ENCODE results near the gene DEUP1. TPM values are rescaled to one million over a fixed set of nuclear protein-coding genes. Genes with fewer than 3 reads are reported as not detected.
"Not testable (repeated sequence)": the region's sequence is repeated elsewhere in the genome, so short reads cannot be mapped to it uniquely, and the experiment has no call there.

The DEUP1 gene
- total and polyA plus RNA-seq, 2 donors = 0.16 TPM; not detected in 1

DNA sequence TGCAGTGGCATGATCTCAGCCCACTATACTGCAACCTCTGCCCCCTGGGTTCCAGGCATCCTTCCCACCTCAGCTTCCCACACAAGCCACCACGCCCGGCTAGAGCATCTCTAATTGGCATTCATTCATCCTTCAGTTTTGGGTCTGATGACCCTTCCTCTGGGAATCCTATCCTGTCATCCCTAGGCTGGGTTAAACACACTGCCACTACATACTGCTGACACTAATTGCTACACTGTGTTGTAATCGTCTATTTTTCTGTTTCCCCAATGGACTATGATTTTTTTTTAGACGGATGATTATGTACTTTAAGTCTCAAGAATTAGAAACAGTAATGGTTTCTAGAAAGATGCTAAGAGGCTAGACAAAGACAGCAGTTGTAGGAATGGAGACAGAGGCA, 62.8 kb downstream of the DEUP1 start:
- Histone ChIP-seq H3K4me1 (ENCODE audit: insufficient read depth) (no peaks in the 10 kb centered on the region), H3K27ac (ENCODE audit: low read depth) (no peak overlapping the region), H3K36me3 (ENCODE audit: insufficient read depth) (no peaks in the 10 kb centered on the region), H3K4me3 (ENCODE audit: low read depth, low read length) (no peak overlapping the region)
- WGBS = 51% methylated on average over 4 of the region's 4 CpGs
- no peak for DNase-seq (ENCODE audit: extremely low spot score)

DNA sequence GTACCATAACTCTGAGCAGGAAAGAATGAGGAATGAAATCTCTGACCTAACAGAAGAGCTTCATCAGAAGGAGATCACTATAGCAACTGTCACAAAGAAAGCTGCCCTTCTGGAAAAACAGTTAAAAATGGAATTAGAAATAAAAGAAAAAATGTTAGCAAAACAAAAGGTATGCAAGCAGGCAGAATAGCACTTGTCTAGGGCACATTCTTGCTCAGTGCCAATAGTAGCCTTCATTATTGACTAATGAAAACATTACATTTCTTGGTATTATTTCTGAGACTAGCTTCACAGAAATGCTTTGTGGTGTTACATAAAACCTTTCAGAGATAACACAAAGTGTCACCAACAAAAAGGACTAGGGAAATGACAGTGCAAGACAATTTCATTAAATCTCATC, 63.9 kb downstream of the DEUP1 start:
- Histone ChIP-seq H3K4me1 (ENCODE audit: insufficient read depth) (no peaks in the 10 kb centered on the region), H3K27ac (ENCODE audit: low read depth) (no peak overlapping the region), H3K36me3 (ENCODE audit: insufficient read depth) (no peaks in the 10 kb centered on the region), H3K4me3 (ENCODE audit: low read depth, low read length) (no peak overlapping the region)
- no peak for DNase-seq (ENCODE audit: extremely low spot score)

DNA sequence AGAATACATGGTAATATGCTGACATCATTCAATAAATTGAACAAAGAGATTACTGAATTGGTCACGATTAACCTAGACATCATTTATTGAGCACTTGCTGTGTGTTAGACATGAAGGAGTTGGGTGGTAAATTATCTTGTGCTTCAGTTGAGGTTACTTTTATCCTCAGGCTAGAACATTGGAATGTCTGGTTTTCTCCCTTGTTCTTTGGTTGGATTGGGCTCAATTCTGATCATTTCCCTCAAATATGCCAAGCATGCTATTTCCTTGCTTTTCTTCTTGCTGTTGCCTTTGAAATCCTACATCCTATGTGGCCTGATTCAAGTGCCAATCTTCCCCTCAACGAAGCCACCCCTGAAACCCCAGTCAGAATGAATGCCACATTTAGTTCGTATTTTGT, 65.8 kb downstream of the DEUP1 start:
- no peak overlapping the region for H3K27ac ChIP-seq (ENCODE audit: low read depth)
- DNase-seq (ENCODE audit: extremely low spot score) = no peak
- no peaks in the 10 kb centered on the region for H3K36me3 ChIP-seq (ENCODE audit: insufficient read depth)
- WGBS = 82% methylated on average over 3 of the region's 3 CpGs
- no peaks in the 10 kb centered on the region for H3K4me1 ChIP-seq (ENCODE audit: insufficient read depth)
- no peak overlapping the region for H3K4me3 ChIP-seq (ENCODE audit: low read depth, low read length)

DNA sequence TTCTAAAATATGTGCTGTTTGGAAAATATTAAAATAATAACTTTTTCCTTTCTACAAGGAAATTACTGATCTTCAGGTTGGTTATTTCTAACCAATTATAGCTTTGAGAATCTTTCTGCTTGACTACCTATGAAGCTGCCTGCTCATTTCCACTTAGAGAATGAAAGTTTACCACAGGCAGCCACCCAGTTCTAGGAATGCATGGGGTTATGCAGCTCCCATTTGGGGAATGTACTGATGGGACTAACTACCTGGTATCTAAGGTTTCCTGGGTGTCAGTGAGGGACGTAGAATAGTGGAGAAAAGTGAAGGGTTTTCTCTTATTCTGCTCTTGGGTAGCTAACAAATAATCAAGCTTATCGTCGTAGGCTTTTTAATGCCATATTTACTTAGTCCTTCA, 73.4 kb downstream of the DEUP1 start:
- no peaks in the 10 kb centered on the region for H3K4me1 ChIP-seq (ENCODE audit: insufficient read depth)
- DNase-seq (ENCODE audit: extremely low spot score) = no peak
- H3K27ac ChIP-seq (ENCODE audit: low read depth) = no peak overlapping the region
- 84% methylated on average over 3 of the region's 3 CpGs for WGBS
- H3K4me3 ChIP-seq (ENCODE audit: low read depth, low read length) = no peak overlapping the region
- H3K36me3 ChIP-seq (ENCODE audit: insufficient read depth) = no peaks in the 10 kb centered on the region

DNA sequence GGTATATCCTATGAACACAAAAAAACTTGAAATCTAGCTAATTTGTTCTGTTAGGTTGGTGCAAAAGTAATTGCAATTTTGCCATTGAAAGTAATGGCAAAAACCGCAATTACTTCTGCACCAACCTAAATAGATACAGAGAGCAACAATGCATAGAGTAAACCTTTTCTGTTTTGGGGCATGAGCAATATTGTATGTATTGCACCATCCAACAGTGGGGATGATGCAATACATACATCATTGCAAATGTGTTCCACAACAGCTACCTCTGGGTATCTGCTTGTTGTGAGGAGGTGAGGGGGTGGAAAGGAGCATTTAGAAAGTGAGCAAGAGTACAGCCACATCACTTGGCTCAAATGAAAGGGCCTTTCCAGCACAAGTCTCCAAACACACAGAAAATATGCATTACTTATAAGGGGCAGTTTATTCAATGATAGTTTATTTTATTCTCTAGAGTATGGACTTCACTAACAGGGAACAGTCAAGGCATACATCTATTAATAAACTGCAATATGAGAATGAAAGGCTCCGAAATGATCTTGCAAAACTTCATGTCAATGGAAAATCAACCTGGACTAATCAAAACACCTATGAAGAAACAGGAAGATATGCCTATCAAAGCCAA, 77.3 kb downstream of the DEUP1 start:
- no peak for DNase-seq (ENCODE audit: extremely low spot score)
- Histone ChIP-seq H3K4me3 (ENCODE audit: low read depth, low read length) (no peak overlapping the region), H3K27ac (ENCODE audit: low read depth) (no peak overlapping the region), H3K36me3 (ENCODE audit: insufficient read depth) (no peaks in the 10 kb centered on the region), H3K4me1 (ENCODE audit: insufficient read depth) (no peaks in the 10 kb centered on the region)
- 92% methylated on average over 2 of the region's 2 CpGs for WGBS

DNA sequence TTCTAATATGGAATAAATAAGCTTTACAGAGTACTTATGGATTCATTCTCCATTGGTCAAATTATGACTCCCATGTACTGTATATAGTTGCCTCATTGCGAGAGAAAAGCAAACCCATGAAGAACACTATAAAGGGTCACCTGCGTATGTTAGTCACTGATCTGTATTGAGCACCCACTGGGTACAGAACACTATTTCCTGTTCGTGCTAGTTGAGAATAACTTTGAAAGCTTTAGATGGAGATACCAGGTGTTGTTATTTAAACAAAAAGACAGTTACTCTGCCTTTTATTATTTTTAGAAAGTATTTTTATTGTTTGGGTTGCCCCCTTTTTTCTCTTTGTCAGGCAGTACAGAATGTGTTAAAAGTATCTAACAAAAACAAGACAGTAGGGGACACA, 79.9 kb downstream of the DEUP1 start:
- Histone ChIP-seq H3K4me1 (ENCODE audit: insufficient read depth) (no peaks in the 10 kb centered on the region), H3K4me3 (ENCODE audit: low read depth, low read length) (no peak overlapping the region), H3K27ac (ENCODE audit: low read depth) (no peak overlapping the region), H3K36me3 (ENCODE audit: insufficient read depth) (no peaks in the 10 kb centered on the region)
- 71% methylated on average over 3 of the region's 3 CpGs for WGBS
- DNase-seq (ENCODE audit: extremely low spot score) = no peak

DNA sequence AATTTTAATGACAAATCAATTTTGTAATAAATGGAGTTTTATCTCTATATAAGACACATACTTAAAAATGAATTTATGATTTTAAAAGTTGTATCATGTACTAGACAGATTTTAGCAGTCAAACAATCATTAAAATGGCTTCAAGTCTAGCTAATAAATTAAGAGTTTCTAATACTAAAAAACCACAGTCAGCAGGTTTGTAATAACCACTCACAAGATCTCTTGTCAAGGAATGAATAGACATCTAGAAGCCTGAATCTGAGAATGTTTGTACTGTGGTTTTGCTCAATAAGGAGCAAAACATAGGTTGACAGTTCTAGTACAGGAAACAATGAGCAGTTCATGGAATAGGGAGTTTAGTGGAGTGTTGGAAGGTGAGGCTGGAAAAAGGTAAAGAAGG, 81.2 kb downstream of the DEUP1 start:
- Histone ChIP-seq H3K36me3 (ENCODE audit: insufficient read depth) (no peaks in the 10 kb centered on the region), H3K4me3 (ENCODE audit: low read depth, low read length) (no peak overlapping the region), H3K27ac (ENCODE audit: low read depth) (no peak overlapping the region), H3K4me1 (ENCODE audit: insufficient read depth) (no peaks in the 10 kb centered on the region)
- no peak for DNase-seq (ENCODE audit: extremely low spot score)

DNA sequence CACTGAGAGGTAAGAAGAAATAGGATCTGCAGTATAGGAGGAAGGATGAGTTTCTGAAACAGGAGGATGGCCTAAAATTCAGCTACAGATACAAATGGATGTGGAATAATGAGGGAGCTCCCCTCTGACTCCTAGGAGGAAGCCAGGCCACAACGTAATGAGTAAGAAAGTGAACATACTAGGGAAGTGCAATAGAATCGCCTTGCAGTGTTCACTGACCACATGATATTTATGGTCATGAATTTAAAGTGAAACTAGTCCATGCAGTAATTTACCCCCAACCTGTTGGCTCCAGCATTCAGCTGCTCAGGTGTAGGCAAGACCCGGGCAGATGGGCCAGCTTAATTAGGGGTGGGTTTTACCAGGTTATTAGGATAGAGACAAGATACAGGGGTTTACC, 101.7 kb downstream of the DEUP1 start:
- WGBS = 81% methylated on average over 3 of the region's 3 CpGs
- Histone ChIP-seq H3K4me1 (ENCODE audit: insufficient read depth) (no peaks in the 10 kb centered on the region), H3K27ac (ENCODE audit: low read depth) (no peak overlapping the region), H3K4me3 (ENCODE audit: low read depth, low read length) (no peak overlapping the region), H3K36me3 (ENCODE audit: insufficient read depth) (no peaks in the 10 kb centered on the region)
- DNase-seq (ENCODE audit: extremely low spot score) = no peak

DNA sequence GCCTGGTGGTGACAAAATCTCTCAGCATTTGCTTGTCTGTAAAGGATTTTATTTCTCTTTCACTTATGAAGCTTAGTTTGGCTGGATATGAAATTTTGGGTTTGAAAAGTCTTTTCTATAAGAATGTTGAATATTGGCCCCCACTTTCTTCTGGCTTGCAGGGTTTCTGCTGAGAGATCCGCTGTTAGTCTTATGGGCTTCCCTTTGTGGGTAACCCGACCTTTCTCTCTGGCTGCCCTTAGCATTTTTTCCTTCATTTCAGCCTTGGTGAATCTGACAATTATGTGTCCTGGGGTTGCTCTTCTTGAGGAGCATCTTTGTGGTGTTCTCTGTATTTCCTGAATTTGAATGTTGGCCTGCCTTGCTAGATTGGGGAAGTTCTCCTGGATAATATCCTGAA, 112.7 kb downstream of the DEUP1 start:
- H3K4me3 ChIP-seq (ENCODE audit: low read depth, low read length); H3K27ac ChIP-seq (ENCODE audit: low read depth); DNase-seq (ENCODE audit: extremely low spot score); H3K36me3 ChIP-seq (ENCODE audit: insufficient read depth); H3K4me1 ChIP-seq (ENCODE audit: insufficient read depth): not testable (repeated sequence)
- 93% methylated on average over 2 of the region's 2 CpGs for WGBS

DNA sequence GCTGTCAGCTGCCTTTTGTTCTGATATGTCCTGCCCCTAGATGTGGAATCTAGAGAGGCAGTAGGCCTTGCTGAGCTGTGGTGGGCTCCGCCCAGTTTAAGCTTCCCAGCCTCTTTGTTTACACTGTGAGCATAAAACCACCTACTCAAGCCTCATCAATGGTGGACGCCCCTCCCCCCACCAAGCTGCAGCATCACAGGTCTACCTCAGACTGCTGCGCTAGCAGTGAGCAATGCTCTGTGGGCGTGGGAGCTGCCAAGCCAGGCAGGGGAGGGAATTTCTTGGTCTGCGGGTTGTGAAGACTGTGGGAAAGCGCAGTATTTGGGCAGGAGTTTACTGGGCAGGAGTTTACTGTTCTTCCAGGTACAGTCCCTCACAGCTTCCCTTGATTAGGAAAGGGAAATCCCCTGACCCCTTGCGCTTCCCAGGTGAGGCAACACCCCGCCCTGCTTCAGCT, 114.1 kb downstream of the DEUP1 start:
- Histone ChIP-seq H3K36me3 (ENCODE audit: insufficient read depth) (no peaks in the 10 kb centered on the region), H3K4me3 (ENCODE audit: low read depth, low read length) (no peak overlapping the region), H3K27ac (ENCODE audit: low read depth) (no peak overlapping the region), H3K4me1 (ENCODE audit: insufficient read depth) (no peaks in the 10 kb centered on the region)
- WGBS = 72% methylated on average over 8 of the region's 8 CpGs
- DNase-seq (ENCODE audit: extremely low spot score) = peak; percentile 13

DNA sequence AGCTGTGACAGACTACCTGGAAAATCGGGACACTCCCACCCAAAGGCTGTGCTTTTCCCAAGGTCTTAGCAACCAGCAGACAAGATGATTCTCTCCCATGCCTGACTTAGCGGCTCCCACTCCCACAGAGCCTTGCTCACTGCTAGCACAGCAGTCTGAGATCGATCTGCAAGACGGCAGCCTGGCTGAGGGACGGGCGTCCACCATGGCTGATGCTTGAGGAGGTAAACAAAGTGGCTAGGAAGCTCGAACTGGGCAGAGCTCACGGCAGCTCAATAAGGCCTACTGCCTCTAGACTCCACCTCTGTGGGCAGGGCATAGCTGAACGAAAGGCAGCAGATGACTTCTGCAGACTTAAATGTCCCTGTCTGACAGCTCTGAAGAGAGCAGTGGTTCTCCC, 127.7 kb downstream of the DEUP1 start:
- no peak overlapping the region for H3K27ac ChIP-seq (ENCODE audit: low read depth)
- no peak for DNase-seq (ENCODE audit: extremely low spot score)
- H3K4me1 ChIP-seq (ENCODE audit: insufficient read depth) = no peaks in the 10 kb centered on the region
- WGBS = 90% methylated on average over 9 of the region's 9 CpGs
- H3K4me3 ChIP-seq (ENCODE audit: low read depth, low read length) = no peak overlapping the region
- H3K36me3 ChIP-seq (ENCODE audit: insufficient read depth) = no peaks in the 10 kb centered on the region

DNA sequence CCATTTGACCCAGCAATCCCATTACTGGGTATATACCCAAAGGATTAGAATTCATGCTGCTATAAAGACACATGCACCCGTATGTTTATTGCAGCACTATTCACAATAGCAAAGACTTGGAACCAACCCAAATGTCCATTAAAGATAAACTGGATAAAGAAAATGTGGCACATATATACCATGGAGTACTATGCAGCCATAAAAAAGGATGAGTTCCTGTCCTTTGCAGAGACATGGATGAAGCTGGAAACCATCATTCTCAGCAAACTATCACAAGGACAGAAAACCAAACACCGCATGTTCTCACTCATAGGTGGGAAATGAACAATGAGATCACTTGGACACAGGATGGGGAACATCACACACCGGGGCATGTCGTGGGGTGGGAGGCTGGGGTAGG, 133.1 kb downstream of the DEUP1 start:
- H3K4me3 ChIP-seq (ENCODE audit: low read depth, low read length); H3K27ac ChIP-seq (ENCODE audit: low read depth); DNase-seq (ENCODE audit: extremely low spot score); H3K4me1 ChIP-seq (ENCODE audit: insufficient read depth); H3K36me3 ChIP-seq (ENCODE audit: insufficient read depth): not testable (repeated sequence)
- 96% methylated on average over 4 of the region's 4 CpGs for WGBS

DNA sequence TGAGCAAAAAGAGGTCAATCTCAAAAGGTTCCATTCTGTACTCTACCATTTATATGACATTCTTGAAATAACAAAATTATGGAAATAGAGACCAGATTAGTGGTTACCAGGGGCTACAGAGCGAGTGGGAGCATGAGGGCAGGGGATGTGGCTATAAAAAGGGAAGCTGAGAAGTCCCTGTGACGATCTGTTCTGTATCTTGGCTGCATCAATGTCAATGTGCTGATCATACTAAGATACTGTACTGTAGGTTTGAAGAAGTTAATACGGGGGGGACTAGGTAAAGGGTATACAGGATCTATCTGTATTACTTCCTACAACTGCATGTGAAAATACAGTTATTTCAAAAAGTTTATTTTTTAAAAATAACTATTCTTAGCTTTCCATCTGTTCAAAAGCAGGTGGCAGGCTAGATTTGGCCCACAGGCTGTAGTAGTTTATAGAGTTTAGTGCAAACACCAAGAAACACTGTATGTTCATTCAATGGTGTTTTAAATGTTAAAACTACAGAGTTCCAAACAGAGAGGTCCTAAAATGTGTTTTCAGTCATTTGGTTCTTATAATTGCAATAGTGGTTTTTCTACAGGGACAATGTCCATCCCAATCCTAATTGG, 134.5 kb downstream of the DEUP1 start:
- H3K27ac ChIP-seq (ENCODE audit: low read depth) = no peak overlapping the region
- H3K4me3 ChIP-seq (ENCODE audit: low read depth, low read length) = no peak overlapping the region
- H3K36me3 ChIP-seq (ENCODE audit: insufficient read depth) = no peaks in the 10 kb centered on the region
- H3K4me1 ChIP-seq (ENCODE audit: insufficient read depth) = no peaks in the 10 kb centered on the region
- DNase-seq (ENCODE audit: extremely low spot score) = no peak
- 46% methylated on average over 3 of the region's 3 CpGs for WGBS

DNA sequence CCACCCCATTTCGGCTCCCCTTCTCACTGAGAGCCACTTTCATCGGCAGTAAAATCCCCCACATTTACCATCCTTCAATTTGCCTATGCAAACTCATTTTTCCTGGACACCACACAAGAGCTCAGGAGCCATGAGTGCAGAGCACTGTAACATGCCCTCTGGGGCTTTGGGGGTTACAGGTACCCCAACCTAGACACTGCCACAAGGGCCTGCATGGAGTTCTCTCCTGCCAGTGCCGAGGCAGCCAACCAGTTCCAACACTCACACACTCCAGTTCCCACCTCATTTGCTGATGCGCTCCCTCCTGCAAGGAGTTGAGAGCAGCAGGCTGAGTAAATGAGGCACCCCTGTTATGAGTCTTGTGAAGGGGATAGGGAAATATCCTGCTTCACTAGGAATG, 136.5 kb downstream of the DEUP1 start:
- WGBS = 93% methylated on average over 4 of the region's 4 CpGs
- Histone ChIP-seq H3K4me1 (ENCODE audit: insufficient read depth) (no peaks in the 10 kb centered on the region), H3K36me3 (ENCODE audit: insufficient read depth) (no peaks in the 10 kb centered on the region), H3K4me3 (ENCODE audit: low read depth, low read length) (no peak overlapping the region), H3K27ac (ENCODE audit: low read depth) (no peak overlapping the region)
- DNase-seq (ENCODE audit: extremely low spot score) = no peak

DNA sequence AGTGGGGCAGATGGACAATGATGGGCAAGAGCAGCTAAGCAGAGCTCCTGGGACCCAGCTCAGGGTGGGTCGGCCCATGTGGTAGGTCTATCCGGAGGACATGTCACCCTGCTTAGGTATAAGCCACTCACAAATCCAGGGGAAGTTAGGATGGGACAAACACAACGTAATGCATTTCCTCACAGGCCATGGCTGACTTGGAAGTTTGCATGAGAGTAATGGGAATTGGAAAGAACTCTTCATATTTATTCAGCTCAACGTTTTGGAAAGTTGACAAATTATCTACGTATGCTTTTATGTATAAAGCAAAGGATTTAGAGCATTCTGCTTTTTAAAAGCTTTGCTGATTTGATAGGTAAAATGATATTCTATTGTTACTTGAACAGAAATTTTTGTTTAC, 137.7 kb downstream of the DEUP1 start:
- no peak for DNase-seq (ENCODE audit: extremely low spot score)
- no peak overlapping the region for H3K4me3 ChIP-seq (ENCODE audit: low read depth, low read length)
- no peak overlapping the region for H3K27ac ChIP-seq (ENCODE audit: low read depth)
- WGBS = 56% methylated on average over 5 of the region's 5 CpGs
- no peaks in the 10 kb centered on the region for H3K4me1 ChIP-seq (ENCODE audit: insufficient read depth)
- no peaks in the 10 kb centered on the region for H3K36me3 ChIP-seq (ENCODE audit: insufficient read depth)

All from urinary bladder (tissue), 4 donors.